ENCODE measurements around the gene IP6K3.

DNA sequence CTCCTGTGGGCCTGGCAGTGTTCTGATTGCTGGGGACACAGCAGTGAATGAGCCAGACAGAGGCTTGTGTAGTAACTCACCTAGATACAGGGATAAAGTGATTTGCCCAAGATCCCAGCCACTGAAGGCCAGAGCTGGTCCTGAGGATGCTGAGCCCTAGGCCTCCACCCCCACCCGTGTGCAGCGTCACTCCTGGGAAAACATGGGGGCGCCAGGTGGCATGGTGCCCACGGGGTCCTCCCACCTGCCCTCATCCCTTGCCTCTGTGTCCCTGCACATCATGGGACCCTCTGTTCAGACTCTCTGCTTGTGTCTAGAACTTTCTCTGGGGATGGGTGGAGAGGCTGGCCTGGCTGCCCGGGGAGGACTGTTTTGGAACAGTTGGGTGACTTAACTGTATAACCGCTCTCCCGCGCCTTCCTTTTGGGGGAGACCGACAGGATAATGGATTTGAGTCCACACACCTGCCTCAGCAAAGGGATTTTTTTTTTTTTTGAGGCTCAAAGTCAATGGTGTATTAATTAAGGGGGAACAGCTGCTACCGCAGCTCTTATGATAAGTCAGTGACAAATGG lies 22.6 kb upstream of the IP6K3 start:
- TF ChIP-seq, protein P1, sequence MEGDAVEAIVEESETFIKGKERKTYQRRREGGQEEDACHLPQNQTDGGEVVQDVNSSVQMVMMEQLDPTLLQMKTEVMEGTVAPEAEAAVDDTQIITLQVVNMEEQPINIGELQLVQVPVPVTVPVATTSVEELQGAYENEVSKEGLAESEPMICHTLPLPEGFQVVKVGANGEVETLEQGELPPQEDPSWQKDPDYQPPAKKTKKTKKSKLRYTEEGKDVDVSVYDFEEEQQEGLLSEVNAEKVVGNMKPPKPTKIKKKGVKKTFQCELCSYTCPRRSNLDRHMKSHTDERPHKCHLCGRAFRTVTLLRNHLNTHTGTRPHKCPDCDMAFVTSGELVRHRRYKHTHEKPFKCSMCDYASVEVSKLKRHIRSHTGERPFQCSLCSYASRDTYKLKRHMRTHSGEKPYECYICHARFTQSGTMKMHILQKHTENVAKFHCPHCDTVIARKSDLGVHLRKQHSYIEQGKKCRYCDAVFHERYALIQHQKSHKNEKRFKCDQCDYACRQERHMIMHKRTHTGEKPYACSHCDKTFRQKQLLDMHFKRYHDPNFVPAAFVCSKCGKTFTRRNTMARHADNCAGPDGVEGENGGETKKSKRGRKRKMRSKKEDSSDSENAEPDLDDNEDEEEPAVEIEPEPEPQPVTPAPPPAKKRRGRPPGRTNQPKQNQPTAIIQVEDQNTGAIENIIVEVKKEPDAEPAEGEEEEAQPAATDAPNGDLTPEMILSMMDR (IDR thresholded peaks at IDR 0.05) = no peak
- no peak for TF ChIP-seq POLR2A (IDR thresholded peaks at IDR 0.05)
